ENCODE results near the gene SEMG1.

SEMG1 gene, protein sequence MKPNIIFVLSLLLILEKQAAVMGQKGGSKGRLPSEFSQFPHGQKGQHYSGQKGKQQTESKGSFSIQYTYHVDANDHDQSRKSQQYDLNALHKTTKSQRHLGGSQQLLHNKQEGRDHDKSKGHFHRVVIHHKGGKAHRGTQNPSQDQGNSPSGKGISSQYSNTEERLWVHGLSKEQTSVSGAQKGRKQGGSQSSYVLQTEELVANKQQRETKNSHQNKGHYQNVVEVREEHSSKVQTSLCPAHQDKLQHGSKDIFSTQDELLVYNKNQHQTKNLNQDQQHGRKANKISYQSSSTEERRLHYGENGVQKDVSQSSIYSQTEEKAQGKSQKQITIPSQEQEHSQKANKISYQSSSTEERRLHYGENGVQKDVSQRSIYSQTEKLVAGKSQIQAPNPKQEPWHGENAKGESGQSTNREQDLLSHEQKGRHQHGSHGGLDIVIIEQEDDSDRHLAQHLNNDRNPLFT

GRCh38 chr20:45206725-45207124, at the start of gene SEMG1:
SEMG1 (plus strand) TSS chr20:45207033; CDS start chr20:45207054, 21 bp downstream.
- FAIRE-seq, result no peak

DNA sequence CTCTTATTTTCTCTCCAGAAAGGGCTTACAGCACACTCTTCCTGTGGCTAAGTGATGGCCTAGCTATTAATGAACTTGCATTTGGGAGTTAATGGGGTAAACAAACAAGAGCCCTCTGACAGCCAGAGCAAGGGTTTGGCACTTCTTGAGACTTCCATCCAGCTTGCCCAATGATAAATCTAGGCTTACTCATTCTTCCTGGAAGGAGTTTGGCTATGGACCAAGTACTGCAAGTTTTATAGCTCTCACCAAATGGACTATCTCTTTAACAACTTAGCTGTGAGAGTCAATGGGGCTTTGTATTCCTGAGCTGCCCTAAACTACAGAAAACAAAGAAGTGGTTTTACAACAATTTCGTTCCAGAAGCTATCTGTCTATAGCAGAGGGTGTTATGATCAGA, 48.9 kb upstream of the SEMG1 start:
- FAIRE-seq, result no peak

DNA sequence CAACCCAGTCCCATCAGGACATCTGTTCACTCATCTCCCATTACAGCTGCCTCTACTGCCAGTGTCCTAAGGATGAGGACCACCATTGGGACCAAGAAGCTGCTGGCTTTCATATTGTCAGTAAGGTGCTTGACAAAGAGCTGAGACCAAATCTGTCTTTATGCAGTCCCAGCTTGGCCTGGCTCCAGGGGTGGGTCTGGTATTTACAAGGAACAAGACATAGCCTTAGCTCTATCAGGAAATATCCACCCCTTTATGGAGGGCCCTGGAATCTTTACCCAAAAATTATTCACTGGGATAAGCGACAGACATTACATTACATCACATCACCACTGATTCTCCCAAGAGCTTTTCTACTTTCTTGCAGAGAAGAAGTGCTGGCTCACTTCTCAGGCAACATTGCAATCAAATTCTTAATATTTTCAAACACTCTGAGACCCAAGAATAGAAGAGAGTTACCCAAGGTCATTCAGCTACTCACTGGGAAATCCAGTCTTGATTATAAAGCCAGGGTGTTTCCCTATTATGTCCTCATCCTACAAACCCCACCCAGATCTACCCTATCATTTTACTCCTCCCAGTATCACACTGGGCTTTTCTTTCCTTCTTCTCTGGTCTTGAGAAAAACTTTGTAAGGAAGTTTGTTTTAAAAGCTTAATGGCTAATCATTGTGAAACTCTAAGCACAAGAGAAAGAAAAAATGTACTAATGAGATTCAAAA, 43.6 kb upstream of the SEMG1 start:
- FAIRE-seq, result no peak

GRCh38 chr20:45164906-45165305, 41.9 kb upstream of the SEMG1 start:
- no peak for FAIRE-seq

GRCh38 chr20:45173522-45173921, 33.3 kb upstream of the SEMG1 start:
- FAIRE-seq, result no peak

DNA sequence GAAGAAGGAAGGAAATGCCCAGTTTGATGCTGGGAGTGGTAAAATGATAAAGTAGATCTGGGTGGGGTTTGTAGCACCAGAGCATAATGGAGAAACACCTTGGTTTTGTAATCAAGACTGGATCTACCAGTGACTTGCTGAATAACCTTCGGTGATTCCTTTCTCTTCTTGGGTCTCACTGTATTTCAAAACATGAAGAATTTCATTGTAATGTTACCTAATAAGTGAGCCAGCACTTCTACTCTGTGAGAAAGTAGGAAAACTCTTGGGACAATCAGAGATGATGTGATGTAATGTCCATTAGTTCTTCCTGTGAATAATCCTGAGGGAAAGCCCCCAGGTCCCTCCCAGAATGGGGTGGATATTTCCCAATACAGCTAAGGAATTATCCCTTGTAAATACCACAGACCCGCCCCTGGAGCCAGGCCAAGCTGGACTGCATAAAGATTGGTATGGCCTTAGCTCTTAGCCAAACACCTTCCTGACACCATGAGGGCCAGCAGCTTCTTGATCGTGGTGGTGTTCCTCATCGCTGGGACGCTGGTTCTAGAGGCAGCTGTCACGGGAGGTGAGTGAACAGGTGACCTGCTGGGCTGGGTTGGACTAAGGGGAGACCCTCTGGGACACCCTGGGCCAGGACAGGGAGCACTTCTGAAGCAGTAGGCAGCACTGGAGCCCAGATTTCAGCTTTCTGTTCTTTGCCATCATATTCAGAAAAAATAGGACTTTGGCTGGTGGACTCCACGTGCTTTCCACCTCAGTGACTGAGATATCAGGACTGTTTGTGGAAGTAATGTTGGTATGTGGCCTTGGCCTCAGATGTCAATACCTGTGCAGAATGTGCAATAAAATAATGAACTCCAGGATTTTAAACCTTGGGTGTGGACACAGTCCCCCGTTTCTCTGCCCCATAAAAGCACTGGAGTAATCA, 32.1 kb upstream of the SEMG1 start, which contains the start of gene PI3:
Gene PI3 (plus strand): TSS at position 469 of the 931 bp plus-strand sequence. CDS start 21 bp downstream, at position 490.
- no peak for FAIRE-seq

DNA sequence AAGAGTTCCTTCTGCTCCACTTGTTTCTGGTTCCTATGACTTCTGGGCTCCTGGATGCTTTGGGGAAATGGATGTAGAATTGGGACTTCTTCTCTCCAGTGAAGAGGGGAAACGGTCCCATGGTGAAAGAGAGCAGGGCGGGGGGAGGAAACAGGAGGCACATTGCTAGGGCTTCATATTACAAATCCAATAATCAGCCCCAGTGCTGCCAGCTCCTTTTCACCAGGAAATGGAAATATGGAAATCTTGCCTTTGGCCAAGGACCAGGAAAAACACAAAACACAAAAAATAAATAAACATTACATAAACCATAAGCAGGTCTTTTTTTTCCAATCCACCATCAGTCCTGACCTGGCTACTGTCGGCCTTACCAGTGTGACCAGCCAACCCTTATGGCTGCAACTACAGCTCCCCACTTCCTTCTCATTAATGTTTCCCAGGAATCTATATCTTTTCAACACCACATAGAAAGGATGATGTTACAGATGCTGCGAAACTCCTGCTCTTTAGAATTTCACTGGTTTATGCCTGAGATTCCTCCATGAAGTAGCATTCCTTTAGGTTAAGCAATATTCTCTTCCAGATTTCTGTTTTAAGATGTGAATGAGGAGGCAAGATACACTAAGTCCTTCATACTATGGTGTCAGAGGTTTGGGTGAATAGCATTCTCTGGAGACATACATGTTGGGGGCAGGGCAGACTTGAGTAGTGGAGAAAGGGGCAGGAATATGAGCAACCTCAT, 30.1 kb upstream of the SEMG1 start:
- no peak for FAIRE-seq

DNA sequence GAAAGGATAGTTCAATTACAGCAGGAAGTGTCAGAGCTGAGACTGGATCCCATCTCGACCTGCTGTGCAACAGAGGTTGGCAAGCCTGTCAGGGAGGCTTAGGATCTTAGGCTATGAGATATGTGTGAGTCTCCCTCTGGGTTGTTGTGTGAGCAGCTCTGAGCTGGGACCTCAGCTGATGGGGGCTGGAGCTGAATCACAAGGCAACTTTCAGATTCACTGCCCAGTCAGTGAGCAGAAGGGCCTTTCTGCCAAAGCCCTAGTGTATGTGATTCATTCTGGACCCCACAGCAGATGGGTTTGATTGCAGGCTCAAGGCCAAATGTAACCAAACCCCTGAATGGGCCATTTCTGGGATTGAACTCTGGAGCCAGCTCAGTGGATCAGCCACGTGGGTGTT, 27.7 kb upstream of the SEMG1 start:
- FAIRE-seq, result no peak

DNA sequence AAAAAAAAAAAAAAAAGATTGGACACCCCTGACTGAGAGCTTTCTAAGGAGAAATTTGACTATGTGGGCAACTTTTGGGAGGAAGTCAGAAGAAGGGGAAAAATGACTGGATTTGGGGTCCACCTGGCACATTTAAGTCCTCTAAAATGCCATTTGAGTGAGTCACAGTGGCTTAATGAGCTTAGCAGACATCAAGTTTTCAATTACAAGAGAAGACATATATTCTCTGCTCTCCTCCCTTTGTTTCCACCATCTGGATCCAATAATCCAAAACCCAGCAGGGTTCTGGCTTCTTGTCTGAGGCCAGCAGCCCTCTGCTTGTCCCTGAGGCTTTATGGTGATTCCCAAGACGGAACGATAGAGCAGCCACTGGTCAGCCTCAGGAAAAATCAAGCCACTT, 25.2 kb upstream of the SEMG1 start:
- FAIRE-seq, result no peak

DNA sequence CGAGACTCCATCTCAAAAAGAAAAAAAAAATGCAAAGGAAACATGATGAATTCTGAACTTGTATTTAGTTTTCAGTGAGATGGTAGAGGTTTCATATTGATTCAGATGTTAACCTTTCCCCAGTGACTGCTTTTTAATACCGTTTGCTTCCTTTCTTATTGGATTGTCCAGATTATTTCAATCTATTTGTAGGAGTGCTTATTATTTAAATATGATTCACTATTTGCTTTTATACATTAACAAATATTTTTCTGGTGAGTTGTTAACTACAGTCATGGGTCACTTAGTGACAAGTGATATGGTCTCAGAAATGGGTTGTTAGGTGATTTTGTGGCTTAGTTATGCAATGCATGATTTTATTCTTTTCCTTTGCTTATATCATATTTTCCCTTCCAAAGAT, 23.7 kb upstream of the SEMG1 start:
- no peak for FAIRE-seq

GRCh38 chr20:45187693-45188092, 19.1 kb upstream of the SEMG1 start:
- FAIRE-seq, result no peak

DNA sequence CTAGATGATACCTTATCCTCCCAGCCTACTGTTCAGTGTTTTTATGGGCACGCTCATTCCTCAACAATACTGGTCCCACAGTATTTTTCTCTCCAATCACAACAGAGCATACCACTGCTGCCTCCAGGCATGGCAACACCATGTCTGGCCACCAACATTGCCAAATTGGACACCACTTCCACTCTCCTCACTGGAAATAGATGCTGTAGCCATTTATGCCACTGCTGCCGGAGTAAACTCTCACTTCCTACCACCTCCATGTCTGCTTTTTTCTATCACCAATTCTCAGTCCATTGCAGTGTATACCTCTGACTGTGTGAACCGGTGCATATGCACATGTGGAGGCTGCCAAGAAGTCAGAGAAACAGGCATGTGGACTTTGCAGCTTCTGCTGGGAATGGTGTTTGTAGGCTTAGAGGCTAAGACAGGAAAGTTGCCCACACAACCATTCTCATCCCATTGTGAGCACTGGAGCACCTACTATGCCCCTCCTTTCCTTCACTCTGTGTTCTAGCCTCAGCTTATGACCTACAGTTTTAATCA, 17.7 kb upstream of the SEMG1 start:
- no peak for FAIRE-seq

DNA sequence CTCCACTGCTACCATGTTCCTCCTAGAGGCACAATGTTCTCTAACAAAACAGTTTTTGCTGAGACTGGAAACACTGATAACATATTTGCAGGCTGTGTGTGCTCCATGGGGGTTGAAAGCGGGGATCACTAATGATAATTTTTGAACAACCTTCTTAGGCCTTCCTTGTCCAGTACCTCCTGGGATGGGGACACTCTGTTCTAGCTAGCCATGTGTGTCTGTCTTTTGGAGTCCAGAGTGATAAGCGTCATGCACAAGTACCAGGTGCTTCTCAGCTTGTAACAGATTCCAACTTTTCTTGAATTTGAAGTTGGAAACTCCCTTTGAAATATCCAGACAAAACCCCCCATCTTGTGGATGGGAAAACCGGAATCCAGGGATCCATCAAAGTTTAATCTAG, 17.0 kb upstream of the SEMG1 start:
- FAIRE-seq, result no peak

- FAIRE-seq, result no peak
These were observed 14.9 kb upstream of the SEMG1 start for GRCh38 chr20:45191926-45192325.

DNA sequence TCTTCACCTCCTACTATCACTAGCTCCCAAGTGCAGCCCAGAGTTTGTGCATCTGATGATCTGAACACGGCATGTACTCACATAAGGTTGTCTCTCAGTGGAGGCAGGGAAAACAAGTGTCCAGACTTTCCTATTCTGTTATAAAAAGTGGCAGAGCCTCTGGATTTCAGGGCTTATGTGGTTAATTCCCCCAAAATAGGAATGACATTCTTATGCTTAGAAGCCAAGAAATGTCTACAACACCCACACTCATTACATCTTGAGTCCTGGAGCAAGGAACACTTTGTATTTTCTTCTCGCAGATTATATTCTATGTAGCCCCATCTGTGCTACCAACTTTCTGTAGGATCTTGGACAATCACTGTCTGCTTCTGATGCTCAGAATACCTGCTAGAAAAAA, 13.5 kb upstream of the SEMG1 start:
- FAIRE-seq, result no peak

DNA sequence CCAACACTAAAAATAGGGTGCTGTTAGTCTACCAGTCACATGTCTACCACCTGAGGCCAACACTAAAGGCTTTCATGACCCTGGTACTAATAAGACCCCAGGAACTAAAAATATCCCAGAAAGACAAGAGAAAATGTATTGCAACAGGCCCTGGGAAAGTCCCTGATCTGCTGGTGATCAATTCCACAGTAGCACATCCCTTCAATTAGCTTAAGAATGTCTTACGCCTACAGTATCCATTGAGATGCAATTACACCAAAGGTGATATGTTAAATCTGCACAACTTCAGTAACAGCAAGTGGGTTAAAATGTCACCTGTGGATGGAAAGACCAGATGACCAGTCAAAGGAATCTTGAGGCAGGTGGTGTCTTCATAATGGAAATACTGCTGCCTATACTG, 3.1 kb downstream of the SEMG1 start:
- FAIRE-seq, result no peak

- FAIRE-seq, result no peak
These were observed 5.0 kb downstream of the SEMG1 start for GRCh38 chr20:45211569-45212474.

DNA sequence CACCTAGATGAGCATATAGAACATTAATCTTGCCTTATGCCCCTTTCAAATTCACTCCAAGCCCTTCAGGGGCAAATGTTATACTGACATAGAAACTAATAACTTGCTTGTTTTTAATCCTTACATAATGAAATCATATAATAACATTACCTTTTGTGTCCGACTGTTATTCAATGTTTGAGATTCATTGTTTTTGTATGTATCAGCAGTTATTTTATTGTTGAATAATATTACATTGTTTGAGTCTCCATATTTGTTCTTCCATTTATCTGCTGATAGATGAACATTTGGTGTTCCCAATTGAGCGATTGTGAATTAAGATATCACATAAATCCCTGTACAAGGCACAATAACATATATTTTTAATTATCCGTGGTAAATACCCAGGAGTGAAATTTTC, 6.0 kb downstream of the SEMG1 start:
- FAIRE-seq, result no peak

GRCh38 chr20:45218124-45218523, 11.3 kb downstream of the SEMG1 start:
- no peak for FAIRE-seq

DNA sequence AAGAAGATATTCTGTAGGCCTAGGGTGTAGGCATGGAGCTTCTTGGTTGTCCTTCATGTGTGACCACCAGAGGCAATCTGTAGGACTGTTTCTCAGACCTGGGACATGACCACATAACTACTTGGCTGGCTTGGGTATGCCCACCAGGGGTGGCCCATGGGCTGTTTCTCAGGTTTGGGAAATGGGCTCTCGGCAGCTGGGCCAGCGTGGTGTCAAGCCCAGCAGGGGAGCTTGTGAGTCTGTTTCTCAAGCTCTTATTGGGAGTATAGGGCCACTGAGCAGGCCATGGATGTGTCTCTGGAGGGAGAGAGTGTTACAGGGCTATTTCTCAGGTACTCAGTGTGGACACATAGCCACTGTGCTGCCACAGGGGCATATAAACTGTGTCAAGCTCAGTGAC, 11.8 kb downstream of the SEMG1 start:
- FAIRE-seq, result no peak

DNA sequence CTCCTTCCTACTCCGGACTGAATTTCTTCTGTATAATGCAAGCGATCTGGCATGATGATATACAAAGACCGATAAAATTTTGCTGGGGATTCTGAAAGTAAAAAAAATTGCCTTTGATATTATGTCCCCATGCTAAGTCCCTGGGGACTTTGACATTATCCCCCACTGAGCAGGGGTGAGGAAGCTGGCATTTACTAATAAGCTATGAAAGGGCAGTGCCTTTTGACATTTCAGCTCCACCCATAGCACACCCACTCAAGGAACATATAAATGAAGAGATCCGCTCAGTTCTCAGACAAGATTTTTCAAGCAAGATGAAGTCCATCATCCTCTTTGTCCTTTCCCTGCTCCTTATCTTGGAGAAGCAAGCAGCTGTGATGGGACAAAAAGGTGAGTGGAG, 14.2 kb downstream of the SEMG1 start, which contains the start of gene SEMG2:
Gene SEMG2 (plus strand): TSS at position 298 of the 400 bp plus-strand sequence. CDS start 17 bp downstream, at position 315.
- no peak for FAIRE-seq

All from TTC549 (cell line).